Measurements from ENCODE around the gene PTPRM. TPM values are rescaled to one million over a fixed set of nuclear protein-coding genes. Genes with fewer than 3 reads are reported as not detected.

The PTPRM gene
- total RNA-seq, 1 donor from 2014 or later = 59.0 TPM

- DNase-seq (ENCODE audit: low read depth, low spot score) = no peak
Measured at GRCh38 chr18:7598167-7599047, 31.3 kb downstream of the PTPRM start.

- no peak for DNase-seq (ENCODE audit: low read depth, low spot score)
Measured at GRCh38 chr18:7600036-7600435, 32.9 kb downstream of the PTPRM start.

GRCh38 chr18:7600528-7601245 lies 33.6 kb downstream of the PTPRM start:
- no peak for DNase-seq (ENCODE audit: low read depth, low spot score)

- DNase-seq (ENCODE audit: low read depth, low spot score) = no peak
Measured at GRCh38 chr18:7601246-7601615, 34.1 kb downstream of the PTPRM start.

- no peak for DNase-seq (ENCODE audit: low read depth, low spot score)
Measured at GRCh38 chr18:7601936-7602335, 34.8 kb downstream of the PTPRM start.

- no peak for DNase-seq (ENCODE audit: low read depth, low spot score)
Measured at GRCh38 chr18:7603259-7604000, 36.3 kb downstream of the PTPRM start.

GRCh38 chr18:7604361-7604760 lies 37.2 kb downstream of the PTPRM start:
- DNase-seq (ENCODE audit: low read depth, low spot score) = no peak

GRCh38 chr18:7605705-7606104 lies 38.6 kb downstream of the PTPRM start:
- DNase-seq (ENCODE audit: low read depth, low spot score) = no peak

GRCh38 chr18:7607540-7608173 lies 40.5 kb downstream of the PTPRM start:
- DNase-seq (ENCODE audit: low read depth, low spot score) = no peak

GRCh38 chr18:7608174-7608550 lies 41.0 kb downstream of the PTPRM start:
- DNase-seq (ENCODE audit: low read depth, low spot score) = no peak

- DNase-seq (ENCODE audit: low read depth, low spot score) = no peak
Measured at GRCh38 chr18:7608781-7609201, 41.7 kb downstream of the PTPRM start.

GRCh38 chr18:7609617-7610016 lies 42.5 kb downstream of the PTPRM start:
- DNase-seq (ENCODE audit: low read depth, low spot score) = no peak

- no peak for DNase-seq (ENCODE audit: low read depth, low spot score)
Measured at GRCh38 chr18:7614042-7614441, 46.9 kb downstream of the PTPRM start.

GRCh38 chr18:7615840-7616239 lies 48.7 kb downstream of the PTPRM start:
- no peak for DNase-seq (ENCODE audit: low read depth, low spot score)

- DNase-seq (ENCODE audit: low read depth, low spot score) = no peak
Measured at GRCh38 chr18:7616661-7617060, 49.5 kb downstream of the PTPRM start.

- DNase-seq (ENCODE audit: low read depth, low spot score) = peak; percentile 17
Measured at GRCh38 chr18:7617738-7618422, 50.8 kb downstream of the PTPRM start.

GRCh38 chr18:7618891-7619442 lies 51.9 kb downstream of the PTPRM start:
- DNase-seq (ENCODE audit: low read depth, low spot score) = no peak

GRCh38 chr18:7619676-7620075 lies 52.6 kb downstream of the PTPRM start:
- DNase-seq (ENCODE audit: low read depth, low spot score) = no peak

- DNase-seq (ENCODE audit: low read depth, low spot score) = no peak
Measured at GRCh38 chr18:7622721-7623120, 55.6 kb downstream of the PTPRM start.

- no peak for DNase-seq (ENCODE audit: low read depth, low spot score)
Measured at GRCh38 chr18:7623681-7624080, 56.6 kb downstream of the PTPRM start.

GRCh38 chr18:7624697-7625096 lies 57.6 kb downstream of the PTPRM start:
- DNase-seq (ENCODE audit: low read depth, low spot score) = no peak
